H1 (cell line): ENCODE measurements around the gene AP4B1.

Experiments used
- ATF2 ChIP-seq: IDR thresholded peaks from 2 replicates; pipeline ENCODE4 v1.6.1; 2012; ENCODE audit warnings: low read length, inconsistent platforms
- ATF3 ChIP-seq: IDR thresholded peaks from 2 replicates; pipeline ENCODE4 v1.6.1; 2011; ENCODE audit warnings: low read depth, mild to moderate bottlenecking, low read length; ENCODE audit not compliant: insufficient read depth
- CTCF ChIP-seq, 3 experiments: IDR thresholded peaks; 1 replicate in 2 of 3; 2 replicates in 1 of 3; pipeline versions ENCODE4 v1.5.1 to v1.6.1; 2011; ENCODE audit warnings: low read length in 3 of 3, mild to moderate bottlenecking in 3 of 3, inconsistent platforms in 2 of 3, low read depth in 1 of 3, moderate library complexity in 1 of 3; ENCODE audit not compliant: insufficient read depth in 1 of 3; ENCODE audit errors: control extremely low read depth in 1 of 3
- E2F6 ChIP-seq: IDR thresholded peaks from 2 replicates; pipeline ENCODE4 v1.6.1; 2012; ENCODE audit warnings: inconsistent platforms
- EGR1 ChIP-seq: IDR thresholded peaks from 2 replicates; pipeline ENCODE4 v1.6.1; 2011; ENCODE audit warnings: low read depth, low read length, borderline replicate concordance
- EP300 ChIP-seq, 2 experiments: IDR thresholded peaks; 1 replicate in 1 of 2; 2 replicates in 1 of 2; pipeline ENCODE4 v1.6.1; 2011 to 2012; ENCODE audit warnings: low read depth in 2 of 2, low read length in 2 of 2, mild to moderate bottlenecking in 2 of 2, borderline replicate concordance in 1 of 2, inconsistent platforms in 1 of 2, moderate library complexity in 1 of 2
- FOSL1 ChIP-seq: IDR thresholded peaks from 2 replicates; pipeline ENCODE4 v1.6.1; 2011; ENCODE audit warnings: mild to moderate bottlenecking, low read depth, low read length, moderate library complexity; ENCODE audit not compliant: insufficient read depth
- GABPA ChIP-seq: IDR thresholded peaks from 2 replicates; pipeline ENCODE4 v1.6.1; 2011; ENCODE audit warnings: mild to moderate bottlenecking, low read length, moderate library complexity, borderline replicate concordance; ENCODE audit not compliant: insufficient read depth
- MAX ChIP-seq: IDR thresholded peaks from 2 replicates; pipeline ENCODE4 v1.6.1; 2012; ENCODE audit warnings: inconsistent platforms
- POLR2AphosphoS5 ChIP-seq: IDR thresholded peaks from 2 replicates; pipeline ENCODE4 v1.6.1; 2011; ENCODE audit warnings: low read depth, low read length
- TEAD4 ChIP-seq: IDR thresholded peaks from 2 replicates; pipeline ENCODE4 v1.6.1; 2012; ENCODE audit warnings: low read depth, low read length, inconsistent platforms, mixed read lengths

- TF ChIP-seq ATF2 (no peak), ATF3 (no peak), FOSL1 (no peak), POLR2AphosphoS5 (no peak), CTCF (IDR thresholded peaks at IDR 0.05; ENCODE audit: control extremely low read depth in 1 of 3, insufficient read depth in 1 of 3, low read depth in 1 of 3, low read length in 3 of 3) (no peak), E2F6 (no peak), EP300 (IDR thresholded peaks at IDR 0.05; ENCODE audit: borderline replicate concordance in 1 of 2, low read depth in 2 of 2, low read length in 2 of 2) (no peak), MAX (no peak), TEAD4 (no peak), EGR1 (no peak), GABPA (no peak)
Observed at GRCh38 chr1:113856401-113856790, 48.2 kb downstream of the AP4B1 start.
